Neural progenitor cell (in vitro differentiated cells): Measurements from ENCODE around the gene ERBB4. TPM values are rescaled to one million over a fixed set of nuclear protein-coding genes. Genes with fewer than 3 reads are reported as not detected.

Source experiments
- DNase-seq: peaks from one replicate; pipeline ENCODE4 v3.0.0-alpha.2; 2016; ENCODE audit warnings: low spot score
- H2AFZ ChIP-seq: fragments of 200-600 bp; sonication (generic); replicated peaks from 2 replicates; pipeline ENCODE4 v1.6.1; 2016; ENCODE audit warnings: antibody characterized with exemption
- H3F3A ChIP-seq: fragments of 200-600 bp; sonication (generic); 2 replicates; pipeline ENCODE4 v1.6.1; 2016; ENCODE audit warnings: antibody characterized with exemption, low read depth
- H3K27ac ChIP-seq: fragments of 200-600 bp; sonication (generic); 2 replicates; pipeline ENCODE4 v1.5.1; 2016; ENCODE audit warnings: mild to moderate bottlenecking
- H3K27me3 ChIP-seq: fragments of 200-600 bp; sonication (generic); 2 replicates; pipeline ENCODE4 v1.6.1; 2016; ENCODE audit warnings: mild to moderate bottlenecking, moderate library complexity
- H3K36me3 ChIP-seq: fragments of 200-600 bp; sonication (generic); 2 replicates; pipeline ENCODE4 v1.5.1; 2016
- H3K4me1 ChIP-seq: fragments of 200-600 bp; sonication (generic); 2 replicates; pipeline ENCODE4 v1.6.1; 2016; ENCODE audit warnings: mixed run types
- H3K4me2 ChIP-seq: fragments of 200-600 bp; sonication (generic); 2 replicates; pipeline ENCODE4 v1.6.1; 2016
- H3K4me3 ChIP-seq: fragments of 200-600 bp; sonication (generic); 2 replicates; pipeline ENCODE4 v1.5.1; 2016
- H3K79me2 ChIP-seq: fragments of 200-600 bp; sonication (generic); 2 replicates; pipeline ENCODE4 v1.6.1; 2016; ENCODE audit warnings: low read depth
- H3K9ac ChIP-seq: fragments of 200-600 bp; sonication (generic); 2 replicates; pipeline ENCODE4 v1.6.1; 2016
- H3K9me3 ChIP-seq: fragments of 200-600 bp; sonication (generic); 2 replicates; pipeline ENCODE4 v1.5.1; 2016; ENCODE audit warnings: low read depth
- H4K20me1 ChIP-seq: fragments of 200-600 bp; sonication (generic); 2 replicates; pipeline ENCODE4 v1.6.1; 2016; ENCODE audit warnings: low read depth
- H3K27ac Mint-ChIP-seq: 3 replicates; pipeline ENCODE4 v1.8.0; 2021; ENCODE audit warnings: mixed read lengths
- H3K27me3 Mint-ChIP-seq: 2 replicates; pipeline ENCODE4 v1.8.0; 2022; ENCODE audit warnings: low read depth, mild to moderate bottlenecking, inconsistent platforms, moderate library complexity, mixed read lengths; ENCODE audit not compliant: insufficient read depth
- H3K36me3 Mint-ChIP-seq: 3 replicates; pipeline ENCODE4 v1.8.0; 2021; ENCODE audit warnings: mixed read lengths
- H3K4me1 Mint-ChIP-seq: 3 replicates; pipeline ENCODE4 v1.8.0; 2021; ENCODE audit warnings: mixed read lengths
- H3K4me3 Mint-ChIP-seq: 3 replicates; pipeline ENCODE4 v1.8.0; 2021; ENCODE audit warnings: mild to moderate bottlenecking, moderate library complexity, mixed read lengths
- H3K9me3 Mint-ChIP-seq: 3 replicates; pipeline ENCODE4 v1.8.0; 2020; ENCODE audit warnings: mixed read lengths
- EZH2 ChIP-seq: fragments of 200-600 bp; sonication (generic); IDR thresholded peaks from 2 replicates; pipeline ENCODE4 v1.6.1; 2017; ENCODE audit warnings: antibody characterized with exemption, mild to moderate bottlenecking, moderate library complexity
- EZH2phosphoT487 ChIP-seq: fragments of 200-600 bp; sonication (generic); IDR thresholded peaks from 2 replicates; pipeline ENCODE4 v1.6.1; 2017; ENCODE audit warnings: antibody characterized with exemption
- total RNA-seq: library from RNA; depleted of rRNA; stranded (reverse); fragments of >200 nt; gene quantifications from 2 replicates; pipeline ENCODE4 v1.2.3, GENCODE V29; 2015; ENCODE audit warnings: low replicate concordance
- TF ChIP-seq, protein P1 (sequence below): fragments of 200-600 bp; sonication (generic); IDR thresholded peaks from 2 replicates; pipeline ENCODE4 v1.5.1; 2017; ENCODE audit warnings: antibody characterized with exemption, mild to moderate bottlenecking

ERBB4 gene
- total RNA-seq, 1 donor from 2014 or later: 1.5 TPM

DNA sequence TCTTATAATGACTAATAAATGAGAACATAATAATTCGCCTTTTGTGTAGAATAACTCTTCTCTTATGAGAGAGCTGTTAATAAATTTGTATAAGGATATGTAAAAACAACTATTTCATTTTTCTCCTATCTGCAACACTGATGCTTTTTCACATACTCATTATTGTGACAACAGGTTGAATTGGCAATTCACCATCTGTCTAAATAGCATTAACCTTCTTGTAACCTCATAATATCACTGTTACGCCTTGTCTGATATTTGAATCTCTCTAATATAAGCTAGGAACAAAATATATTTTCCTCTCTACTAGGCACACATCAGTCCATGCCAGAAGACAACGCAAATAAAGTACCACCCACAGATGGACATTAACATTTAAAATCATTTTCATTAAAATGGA, 1043.3 kb downstream of the ERBB4 start:
- Histone ChIP-seq H3F3A (no peaks in the 10 kb centered on the region), H3K4me1 (no peaks in the 10 kb centered on the region), H3K4me2 (no peak overlapping the region), H4K20me1 (no peaks in the 10 kb centered on the region), H3K27ac (no peak overlapping the region), H3K27me3 (no peaks in the 10 kb centered on the region), H3K79me2 (no peaks in the 10 kb centered on the region), H3K9me3 (no peaks in the 10 kb centered on the region), H3K4me3 (no peak overlapping the region), H3K36me3 (no peaks in the 10 kb centered on the region), H2AFZ (no peak overlapping the region), H3K9ac (no peak overlapping the region)
- Mint-ChIP-seq H3K4me3 (no peak overlapping the region), H3K9me3 (peaks cover 11% of the 10 kb centered on the region), H3K27ac (peak overlapping the region; percentile 43), H3K4me1 (peaks cover 52% of the 10 kb centered on the region), H3K36me3 (peaks cover 12% of the 10 kb centered on the region), H3K27me3 (no peaks in the 10 kb centered on the region)
- TF ChIP-seq EZH2 (no peak), EZH2phosphoT487 (no peak)
- TF ChIP-seq, protein P1, sequence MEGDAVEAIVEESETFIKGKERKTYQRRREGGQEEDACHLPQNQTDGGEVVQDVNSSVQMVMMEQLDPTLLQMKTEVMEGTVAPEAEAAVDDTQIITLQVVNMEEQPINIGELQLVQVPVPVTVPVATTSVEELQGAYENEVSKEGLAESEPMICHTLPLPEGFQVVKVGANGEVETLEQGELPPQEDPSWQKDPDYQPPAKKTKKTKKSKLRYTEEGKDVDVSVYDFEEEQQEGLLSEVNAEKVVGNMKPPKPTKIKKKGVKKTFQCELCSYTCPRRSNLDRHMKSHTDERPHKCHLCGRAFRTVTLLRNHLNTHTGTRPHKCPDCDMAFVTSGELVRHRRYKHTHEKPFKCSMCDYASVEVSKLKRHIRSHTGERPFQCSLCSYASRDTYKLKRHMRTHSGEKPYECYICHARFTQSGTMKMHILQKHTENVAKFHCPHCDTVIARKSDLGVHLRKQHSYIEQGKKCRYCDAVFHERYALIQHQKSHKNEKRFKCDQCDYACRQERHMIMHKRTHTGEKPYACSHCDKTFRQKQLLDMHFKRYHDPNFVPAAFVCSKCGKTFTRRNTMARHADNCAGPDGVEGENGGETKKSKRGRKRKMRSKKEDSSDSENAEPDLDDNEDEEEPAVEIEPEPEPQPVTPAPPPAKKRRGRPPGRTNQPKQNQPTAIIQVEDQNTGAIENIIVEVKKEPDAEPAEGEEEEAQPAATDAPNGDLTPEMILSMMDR: no peak
- no peak for DNase-seq

DNA sequence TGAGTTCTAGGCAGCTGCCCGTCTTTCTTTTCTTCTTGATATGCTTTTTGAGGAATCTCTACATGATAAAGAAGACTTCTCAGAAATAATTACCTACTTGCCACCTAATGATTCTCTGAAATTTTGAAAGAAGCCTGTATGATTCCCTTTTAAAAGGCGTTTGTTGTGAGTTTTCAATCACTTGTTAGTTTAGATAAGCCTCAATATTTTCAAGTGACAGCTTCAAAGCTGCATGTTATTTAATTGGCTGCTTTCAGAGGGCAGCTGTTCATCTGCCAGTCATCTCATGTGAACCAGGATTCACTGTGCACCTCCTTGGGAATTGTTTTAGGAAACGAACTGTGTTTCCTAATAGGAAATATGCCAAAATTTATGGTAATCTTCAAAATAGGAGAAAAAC, 1044.1 kb downstream of the ERBB4 start:
- Histone ChIP-seq H2AFZ (no peak overlapping the region), H3K9ac (no peak overlapping the region), H3K27ac (no peak overlapping the region), H3K36me3 (no peaks in the 10 kb centered on the region), H3K9me3 (no peaks in the 10 kb centered on the region), H3K4me3 (no peak overlapping the region), H3K79me2 (no peaks in the 10 kb centered on the region), H3K4me1 (no peaks in the 10 kb centered on the region), H3K27me3 (no peaks in the 10 kb centered on the region), H3F3A (no peaks in the 10 kb centered on the region), H3K4me2 (no peak overlapping the region), H4K20me1 (no peaks in the 10 kb centered on the region)
- Mint-ChIP-seq H3K4me1 (peaks cover 48% of the 10 kb centered on the region), H3K36me3 (peaks cover 13% of the 10 kb centered on the region), H3K27me3 (no peaks in the 10 kb centered on the region), H3K9me3 (peaks cover 11% of the 10 kb centered on the region), H3K27ac (no peak overlapping the region), H3K4me3 (no peak overlapping the region)
- TF ChIP-seq, protein P1: no peak
- no peak for TF ChIP-seq EZH2phosphoT487
- no peak for TF ChIP-seq EZH2
- no peak for DNase-seq

DNA sequence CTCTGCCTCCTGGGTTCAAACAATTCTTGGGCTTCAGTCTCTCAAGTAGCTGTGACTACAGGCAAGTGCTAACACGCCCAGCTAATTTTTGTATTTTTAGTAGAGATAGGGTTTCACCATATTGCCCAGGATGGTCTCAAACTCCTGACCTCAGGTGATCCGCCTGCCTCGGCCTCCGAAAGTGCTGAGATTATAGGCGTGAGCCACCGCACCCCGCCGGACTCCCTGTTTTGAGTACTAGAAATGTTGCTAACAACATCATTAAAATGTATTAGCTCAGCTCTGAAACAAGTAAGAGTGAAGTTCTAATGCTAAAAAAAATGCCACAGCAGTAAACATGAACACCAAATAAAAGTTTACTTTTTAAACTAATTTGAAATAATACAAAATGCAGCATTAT, 1044.5 kb downstream of the ERBB4 start:
- Histone ChIP-seq H3K9me3 (no peaks in the 10 kb centered on the region), H3K79me2 (no peaks in the 10 kb centered on the region), H3K27ac (no peak overlapping the region), H4K20me1 (no peaks in the 10 kb centered on the region), H3K36me3 (no peaks in the 10 kb centered on the region), H3K4me1 (no peaks in the 10 kb centered on the region), H3K9ac (no peak overlapping the region), H3K4me3 (no peak overlapping the region), H3K27me3 (no peaks in the 10 kb centered on the region), H3F3A (no peaks in the 10 kb centered on the region), H2AFZ (peak overlapping the region; percentile 70), H3K4me2 (no peak overlapping the region)
- Mint-ChIP-seq H3K27ac (no peak overlapping the region), H3K4me3 (no peak overlapping the region), H3K9me3 (peaks cover 11% of the 10 kb centered on the region), H3K36me3 (peaks cover 13% of the 10 kb centered on the region), H3K27me3 (no peaks in the 10 kb centered on the region), H3K4me1 (peaks cover 44% of the 10 kb centered on the region)
- TF ChIP-seq, protein P1: no peak
- no peak for TF ChIP-seq EZH2
- no peak for TF ChIP-seq EZH2phosphoT487
- no peak for DNase-seq
